Amniotic stem cell (primary cell): ENCODE measurements around the gene INO80E.
A peak's percentile ranks its signal among the peaks of the same experiment; 100 is the strongest.
"Not testable (repeated sequence)": the region's sequence is repeated elsewhere in the genome, so short reads cannot be mapped to it uniquely, and the experiment has no call there.

Experiments used
- DNase-seq: peaks from one replicate; lab custom pipeline; 2025; lab: John Stamatoyannopoulos, UW

The INO80E gene, protein sequence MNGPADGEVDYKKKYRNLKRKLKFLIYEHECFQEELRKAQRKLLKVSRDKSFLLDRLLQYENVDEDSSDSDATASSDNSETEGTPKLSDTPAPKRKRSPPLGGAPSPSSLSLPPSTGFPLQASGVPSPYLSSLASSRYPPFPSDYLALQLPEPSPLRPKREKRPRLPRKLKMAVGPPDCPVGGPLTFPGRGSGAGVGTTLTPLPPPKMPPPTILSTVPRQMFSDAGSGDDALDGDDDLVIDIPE

DNA sequence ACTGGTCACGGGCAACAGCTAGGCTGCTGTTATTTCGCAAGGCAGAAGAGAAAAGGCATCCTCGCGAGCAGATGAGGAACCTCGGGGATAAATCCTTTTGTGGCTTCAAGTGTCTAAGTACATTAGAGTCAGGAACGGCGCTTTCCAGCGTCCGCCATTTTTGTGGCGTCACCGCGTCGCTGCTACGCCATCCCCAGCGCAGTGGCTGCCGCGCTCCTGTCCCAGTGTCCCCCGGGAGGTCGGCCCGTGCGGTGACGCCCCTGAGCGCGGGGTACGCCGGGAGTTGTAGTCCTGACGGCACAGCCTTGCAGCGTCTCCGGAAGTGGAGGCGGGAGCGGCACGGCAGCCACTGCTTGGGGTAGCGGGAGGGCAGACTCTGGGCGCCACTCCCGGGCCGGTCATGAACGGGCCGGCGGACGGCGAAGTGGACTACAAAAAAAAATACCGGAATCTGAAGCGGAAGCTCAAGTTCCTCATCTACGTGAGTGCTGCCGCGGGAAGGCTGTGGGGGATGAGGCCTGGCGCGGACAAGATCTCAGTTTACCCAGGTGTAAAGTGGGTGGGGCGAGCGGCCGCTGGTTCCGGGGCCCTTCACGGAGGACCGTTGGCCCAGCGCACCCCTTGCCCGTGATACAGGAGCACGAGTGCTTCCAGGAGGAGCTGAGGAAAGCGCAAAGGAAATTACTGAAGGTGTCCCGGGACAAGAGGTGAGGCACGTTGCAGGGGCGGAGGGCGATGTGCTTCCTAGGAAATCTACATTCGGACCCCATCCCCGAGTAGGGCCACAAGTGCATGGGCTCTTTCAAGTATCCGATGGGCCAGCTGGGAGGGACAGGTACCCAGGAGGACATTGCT is at the start of gene INO80E:
Gene INO80E (plus strand): TSS at position 331 of the 855 bp plus-strand sequence. CDS start 70 bp downstream, at position 401.
- peak; percentile 94 for DNase-seq

DNA sequence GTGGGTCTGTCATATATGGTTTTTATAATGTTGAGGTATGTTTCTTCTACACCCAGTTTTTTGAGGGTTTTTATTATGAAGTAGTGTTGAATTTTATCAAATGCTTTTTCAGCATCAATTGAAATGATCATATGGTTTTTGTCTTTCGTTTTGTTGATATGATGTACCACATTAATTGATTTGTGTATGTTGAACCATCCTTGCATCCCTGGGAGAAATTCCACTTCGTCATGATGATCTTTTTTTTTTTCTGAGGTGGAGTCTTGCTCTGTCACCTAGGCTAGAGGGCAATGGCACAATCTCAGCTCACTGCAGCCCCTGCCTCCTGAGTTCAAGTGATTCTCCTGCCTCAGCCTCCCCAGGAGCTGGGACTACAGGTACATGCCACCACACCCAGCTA is 48.1 kb upstream of the INO80E start:
- no peak for DNase-seq

DNA sequence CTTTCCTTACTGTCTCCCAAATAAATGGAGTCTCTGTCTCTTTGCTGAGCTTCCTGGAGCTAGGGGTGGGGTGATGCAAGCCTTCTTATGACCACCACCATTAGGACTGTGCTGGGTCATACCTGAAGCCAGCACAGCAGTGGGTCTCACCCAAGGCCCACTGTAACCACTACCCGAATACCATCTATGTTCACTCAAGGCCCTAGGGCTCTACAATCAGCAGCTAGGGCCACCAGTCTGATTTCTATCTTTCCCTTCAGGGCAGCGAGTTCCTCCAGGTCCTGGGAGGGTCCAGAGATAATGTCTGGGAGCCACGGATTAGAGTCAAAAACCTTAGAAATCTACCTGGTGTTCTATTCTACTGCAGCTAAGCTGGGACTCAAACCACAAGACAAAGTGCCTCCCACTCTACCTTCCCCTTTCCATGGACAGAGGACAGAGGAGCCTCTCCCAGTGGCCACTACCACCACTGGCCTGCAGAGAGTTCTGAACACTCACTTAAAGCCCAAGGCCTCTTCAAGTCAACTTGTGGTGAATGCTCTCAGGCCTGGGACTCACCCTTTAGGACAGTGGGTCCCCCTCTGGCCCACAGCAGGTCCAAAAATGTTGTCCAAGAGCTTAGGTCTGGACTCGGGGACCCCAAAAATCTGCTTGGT is 45.1 kb upstream of the INO80E start:
- DNase-seq = no peak

DNA sequence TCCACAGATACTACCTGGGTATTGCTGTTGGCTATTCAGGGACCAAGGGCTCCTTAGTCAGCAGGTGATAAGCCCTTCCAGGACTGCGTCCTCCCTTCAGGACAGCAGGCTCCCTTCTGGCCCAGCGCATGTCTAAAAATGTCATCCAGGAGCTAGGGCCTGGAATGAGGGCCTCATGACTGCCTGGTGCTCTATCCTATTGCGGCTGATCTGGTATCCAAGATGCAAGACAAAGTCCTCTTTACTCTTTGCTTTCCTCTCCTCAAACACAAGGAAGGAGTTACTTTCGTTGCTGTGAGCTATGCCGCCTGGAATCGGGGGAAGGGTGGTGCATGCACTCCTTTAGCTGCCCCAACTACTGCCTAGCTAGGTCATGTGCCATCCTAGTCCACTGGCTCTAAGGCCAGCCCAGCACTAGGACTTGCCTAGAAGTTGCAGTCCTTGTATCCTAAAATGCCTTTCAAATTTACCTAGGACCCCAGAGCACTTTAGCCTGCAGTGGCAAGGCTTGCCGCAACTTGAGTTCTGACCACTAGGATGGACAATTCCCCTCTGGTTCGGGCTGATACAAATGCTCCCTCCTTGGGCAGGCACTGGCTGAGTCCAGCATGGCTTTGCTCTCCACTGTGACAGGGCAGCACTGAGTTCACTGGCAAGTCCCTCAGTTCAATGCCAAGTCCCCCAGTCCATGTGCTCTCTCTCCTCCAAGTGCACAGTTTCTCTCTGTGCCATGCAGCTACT is 44.2 kb upstream of the INO80E start:
- no peak for DNase-seq

DNA sequence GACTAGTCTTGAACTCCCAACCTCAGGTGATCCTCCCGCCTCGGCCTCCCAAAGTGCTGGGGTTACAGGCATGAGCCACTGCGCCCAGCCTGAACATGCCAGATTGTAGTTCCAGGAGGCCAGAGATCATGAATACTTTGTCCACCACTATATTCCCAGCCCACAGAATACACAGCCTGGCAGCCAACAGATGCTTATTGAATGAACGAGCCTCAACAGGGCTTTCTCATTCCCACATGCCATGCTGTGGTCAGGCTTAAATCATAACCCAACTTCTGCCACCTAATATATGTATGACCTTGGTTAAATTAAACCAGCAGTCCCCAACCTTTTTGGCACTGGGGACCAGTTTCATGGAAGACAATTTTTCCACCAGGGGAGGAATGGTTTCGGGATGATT is 37.3 kb upstream of the INO80E start:
- DNase-seq = no peak

DNA sequence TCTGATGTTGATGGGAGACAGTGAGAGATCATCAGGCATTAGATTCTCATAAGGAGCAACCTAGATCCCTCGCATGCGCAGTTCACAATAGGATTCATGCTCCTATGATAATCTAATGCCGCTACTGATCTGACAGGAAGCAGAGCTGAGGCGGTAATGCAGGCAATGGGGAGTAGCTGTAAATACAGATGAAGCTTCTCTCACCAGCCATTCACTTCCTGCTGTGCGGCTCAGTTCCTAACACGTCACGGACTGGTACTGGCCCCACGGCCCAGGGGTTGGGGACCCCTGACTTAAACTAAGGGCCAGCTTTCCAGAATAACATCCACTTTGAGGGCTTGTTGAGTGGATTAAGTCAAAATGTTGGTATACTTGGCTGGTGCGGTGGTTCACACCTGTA is 36.7 kb upstream of the INO80E start:
- DNase-seq = no peak

DNA sequence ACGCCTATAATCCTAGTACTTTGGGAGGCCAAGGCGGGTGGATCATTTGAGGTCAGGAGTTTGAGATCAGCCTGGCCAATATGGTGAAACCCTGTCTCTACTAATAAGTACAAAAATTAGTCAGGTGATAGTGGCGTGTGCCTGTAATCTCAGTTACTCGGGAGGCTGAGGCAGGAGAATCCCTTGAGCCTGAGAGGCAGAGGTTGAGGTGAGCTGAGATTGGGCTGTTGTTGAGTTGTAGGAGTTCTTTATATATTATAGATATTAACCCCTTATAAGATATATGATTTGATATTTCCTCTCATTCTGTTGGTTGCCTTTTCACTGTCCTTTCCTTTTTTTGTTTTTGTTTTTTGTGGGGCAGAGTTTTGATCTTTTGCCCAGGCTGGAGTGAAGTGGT is 36.2 kb upstream of the INO80E start:
- not testable (repeated sequence) for DNase-seq

DNA sequence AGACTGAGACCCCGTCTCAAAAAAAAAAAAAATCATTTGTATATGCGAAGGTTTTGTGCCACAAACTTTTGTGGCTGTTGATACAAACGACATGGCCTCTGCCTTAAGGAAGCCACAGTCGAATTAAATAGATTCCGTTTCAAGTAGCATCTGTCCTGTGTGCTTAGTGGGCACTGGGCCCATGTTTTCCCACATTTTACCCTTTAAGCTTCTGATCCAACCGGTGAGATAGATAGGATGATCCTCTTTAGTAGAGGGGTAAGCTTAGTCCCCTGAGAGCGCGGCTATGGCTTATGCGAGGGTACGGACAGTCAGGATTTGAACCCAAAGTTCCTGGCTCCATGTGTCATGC is 34.9 kb upstream of the INO80E start:
- no peak for DNase-seq

DNA sequence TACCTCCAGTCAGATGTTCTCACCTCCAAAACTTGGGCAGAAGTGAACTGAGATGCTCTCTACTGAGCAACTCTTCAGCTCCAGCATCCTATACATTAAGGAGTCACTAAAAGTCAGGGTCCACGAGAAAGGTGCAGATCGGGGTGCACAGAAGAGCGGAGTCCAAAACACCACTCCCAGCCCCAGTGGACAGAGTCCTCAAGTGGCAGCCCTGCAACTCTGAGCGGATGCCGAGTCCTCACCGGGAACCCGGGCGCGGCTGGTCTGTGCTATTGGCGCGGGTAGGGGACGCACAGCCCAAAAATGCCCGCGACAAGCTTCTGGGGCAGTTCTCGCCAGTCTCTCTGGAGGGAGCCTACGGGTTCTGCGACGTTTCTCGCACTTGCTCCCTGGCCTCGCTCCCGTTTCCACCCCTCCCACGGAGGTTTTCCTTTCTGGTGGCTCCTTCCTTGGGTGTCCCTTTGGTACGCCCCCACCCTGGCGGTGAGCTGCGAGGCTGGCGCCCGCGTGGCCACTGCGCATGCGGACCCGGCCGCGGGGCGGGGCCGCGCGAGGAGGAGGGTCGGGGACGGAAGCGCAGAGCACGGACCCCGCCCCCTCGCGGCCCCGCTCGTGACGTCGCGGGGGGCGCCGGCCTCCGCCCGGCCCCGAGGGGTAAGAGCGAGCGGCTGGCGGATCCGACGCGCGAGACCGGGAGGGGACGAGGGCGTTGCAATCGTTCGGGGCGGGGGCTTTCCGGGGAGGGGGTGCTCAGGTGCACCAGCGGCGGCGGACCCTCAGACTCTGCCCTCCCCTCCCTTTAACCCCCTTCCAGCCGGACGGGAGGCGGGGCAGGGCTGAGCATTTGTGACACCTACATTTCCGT is 34.3 kb upstream of the INO80E start, which contains the start of gene TMEM219:
Gene TMEM219 (plus strand): TSS at position 601 of the 865 bp plus-strand sequence. CDS start 1,065 bp downstream, outside the sequence.
- DNase-seq = peak; percentile 75

DNA sequence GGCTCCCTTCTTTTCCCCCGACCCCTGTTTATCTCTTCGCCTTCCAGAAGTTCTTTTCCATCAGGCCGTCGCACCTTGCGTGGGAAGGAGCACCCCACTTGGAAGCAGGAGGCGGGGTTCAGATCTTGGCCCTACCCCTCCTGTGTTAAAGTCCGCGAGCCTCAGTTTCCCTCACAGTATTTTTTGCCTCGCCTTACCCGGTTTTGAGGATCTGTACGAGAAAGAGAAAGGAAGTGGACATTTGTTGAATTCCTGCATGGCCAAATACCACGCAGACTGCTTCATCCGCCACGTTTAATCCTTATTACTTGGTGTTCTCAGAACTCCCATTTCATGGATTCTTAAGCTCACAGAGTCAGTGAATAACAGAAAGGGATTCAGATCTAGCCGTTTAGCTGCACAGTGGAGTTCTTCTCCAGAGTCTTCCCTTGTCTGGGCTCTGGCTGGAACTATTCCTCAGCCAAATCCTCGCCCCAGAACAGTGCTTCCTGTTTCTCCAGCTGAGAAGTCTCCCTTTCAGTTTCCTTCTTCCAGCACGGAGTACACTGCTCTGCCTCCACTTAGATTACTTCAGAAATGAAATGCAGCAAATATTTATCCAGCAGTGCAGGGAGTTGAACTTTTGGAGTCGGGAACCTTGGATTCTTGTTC is 33.6 kb upstream of the INO80E start:
- DNase-seq = no peak

DNA sequence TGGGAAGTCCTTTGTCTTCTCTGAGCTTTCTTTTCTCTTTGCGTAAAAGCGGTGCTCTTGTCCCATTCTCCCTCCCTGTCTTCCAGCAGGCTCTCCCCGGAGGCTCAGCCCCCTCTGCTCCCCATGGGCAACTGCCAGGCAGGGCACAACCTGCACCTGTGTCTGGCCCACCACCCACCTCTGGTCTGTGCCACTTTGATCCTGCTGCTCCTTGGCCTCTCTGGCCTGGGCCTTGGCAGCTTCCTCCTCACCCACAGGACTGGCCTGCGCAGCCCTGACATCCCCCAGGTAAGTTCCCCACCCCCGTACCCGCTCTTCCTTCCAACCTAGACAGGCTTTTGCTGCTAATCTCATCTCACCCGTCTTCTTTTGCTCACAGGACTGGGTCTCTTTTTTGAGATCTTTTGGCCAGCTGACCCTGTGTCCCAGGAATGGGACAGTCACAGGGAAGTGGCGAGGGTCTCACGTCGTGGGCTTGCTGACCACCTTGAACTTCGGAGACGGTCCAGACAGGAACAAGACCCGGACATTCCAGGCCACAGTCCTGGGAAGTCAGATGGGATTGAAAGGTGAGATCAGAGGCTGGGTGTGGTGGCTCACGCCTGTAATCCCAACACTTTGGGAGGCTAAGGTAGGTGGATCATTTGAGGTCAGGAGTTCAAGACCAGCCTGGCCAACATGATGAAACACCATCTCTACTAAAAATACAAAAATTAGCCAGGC is 32.9 kb upstream of the INO80E start:
- no peak for DNase-seq

DNA sequence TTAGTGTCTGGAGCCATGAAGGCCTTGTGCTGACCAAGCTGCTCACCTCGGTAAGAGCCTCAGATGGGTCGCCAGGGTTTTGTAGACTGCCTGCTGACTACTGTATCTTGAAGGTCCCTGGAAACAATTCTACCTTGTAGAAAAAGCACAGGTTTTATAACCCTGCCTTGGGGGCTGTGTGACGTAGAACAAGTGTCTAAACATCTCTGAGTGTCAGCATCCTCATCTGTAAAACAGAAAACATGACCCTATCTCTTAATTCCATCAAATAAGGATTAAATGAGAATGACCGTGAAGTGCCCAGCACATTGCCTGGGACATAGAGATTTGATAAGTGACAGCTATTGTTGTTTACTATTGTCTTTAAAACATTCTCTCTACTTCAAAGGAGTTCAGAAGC is 27.8 kb upstream of the INO80E start:
- DNase-seq = no peak

DNA sequence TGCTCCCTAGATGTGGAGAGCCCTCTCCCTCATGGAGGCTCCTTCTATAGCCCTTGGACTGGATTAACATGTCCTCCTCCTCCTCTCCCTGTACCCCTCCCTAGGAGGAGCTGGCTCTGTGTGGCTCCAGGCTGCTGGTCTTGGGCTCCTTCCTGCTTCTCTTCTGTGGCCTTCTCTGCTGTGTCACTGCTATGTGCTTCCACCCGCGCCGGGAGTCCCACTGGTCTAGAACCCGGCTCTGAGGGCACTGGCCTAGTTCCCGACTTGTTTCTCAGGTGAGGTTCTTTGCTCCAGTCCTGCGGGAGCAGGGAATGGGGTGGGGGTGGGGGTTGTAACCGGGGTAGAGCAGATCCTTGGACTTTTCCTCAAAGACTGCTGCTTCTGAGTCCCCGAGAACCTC is 24.7 kb upstream of the INO80E start:
- no peak for DNase-seq

DNA sequence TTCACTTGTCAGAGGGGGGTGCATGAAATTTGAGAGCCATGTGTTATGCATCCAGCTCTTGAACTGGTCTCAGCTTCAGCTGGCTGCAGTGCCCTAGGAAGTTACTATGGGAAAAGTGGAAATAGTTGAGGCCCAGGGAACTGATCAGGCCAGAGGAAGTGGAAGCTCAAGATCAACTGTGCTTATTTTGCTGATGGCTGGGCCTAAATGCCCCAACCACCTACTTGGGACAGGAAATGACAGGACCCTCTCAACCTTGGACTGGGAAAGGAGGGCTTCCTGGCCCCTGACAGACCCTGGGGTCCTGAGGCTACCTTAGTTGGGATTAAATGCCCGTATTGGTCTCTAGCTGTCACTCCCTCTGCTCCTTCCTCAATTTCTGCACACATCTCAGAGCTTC is 23.5 kb upstream of the INO80E start:
- no peak for DNase-seq

DNA sequence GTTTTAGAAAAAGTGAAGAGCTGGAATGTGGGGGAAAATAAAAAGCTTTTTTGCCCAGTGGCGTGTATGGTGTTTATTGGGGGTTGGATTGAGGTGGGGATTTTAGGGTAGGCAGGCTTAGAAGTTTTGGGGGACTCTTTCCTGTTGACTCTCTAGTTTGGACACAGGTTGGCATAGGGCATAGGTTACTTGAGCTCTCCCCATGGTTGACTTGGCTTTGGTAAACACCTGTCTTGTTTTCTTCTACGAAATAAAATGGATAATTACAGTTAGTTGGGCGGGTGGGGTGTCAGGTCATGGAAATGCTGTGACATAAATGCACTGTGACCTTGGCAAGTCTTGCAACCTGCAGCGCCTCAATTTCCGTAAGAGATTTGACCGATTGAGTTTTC is 23.1 kb upstream of the INO80E start:
- DNase-seq = no peak

DNA sequence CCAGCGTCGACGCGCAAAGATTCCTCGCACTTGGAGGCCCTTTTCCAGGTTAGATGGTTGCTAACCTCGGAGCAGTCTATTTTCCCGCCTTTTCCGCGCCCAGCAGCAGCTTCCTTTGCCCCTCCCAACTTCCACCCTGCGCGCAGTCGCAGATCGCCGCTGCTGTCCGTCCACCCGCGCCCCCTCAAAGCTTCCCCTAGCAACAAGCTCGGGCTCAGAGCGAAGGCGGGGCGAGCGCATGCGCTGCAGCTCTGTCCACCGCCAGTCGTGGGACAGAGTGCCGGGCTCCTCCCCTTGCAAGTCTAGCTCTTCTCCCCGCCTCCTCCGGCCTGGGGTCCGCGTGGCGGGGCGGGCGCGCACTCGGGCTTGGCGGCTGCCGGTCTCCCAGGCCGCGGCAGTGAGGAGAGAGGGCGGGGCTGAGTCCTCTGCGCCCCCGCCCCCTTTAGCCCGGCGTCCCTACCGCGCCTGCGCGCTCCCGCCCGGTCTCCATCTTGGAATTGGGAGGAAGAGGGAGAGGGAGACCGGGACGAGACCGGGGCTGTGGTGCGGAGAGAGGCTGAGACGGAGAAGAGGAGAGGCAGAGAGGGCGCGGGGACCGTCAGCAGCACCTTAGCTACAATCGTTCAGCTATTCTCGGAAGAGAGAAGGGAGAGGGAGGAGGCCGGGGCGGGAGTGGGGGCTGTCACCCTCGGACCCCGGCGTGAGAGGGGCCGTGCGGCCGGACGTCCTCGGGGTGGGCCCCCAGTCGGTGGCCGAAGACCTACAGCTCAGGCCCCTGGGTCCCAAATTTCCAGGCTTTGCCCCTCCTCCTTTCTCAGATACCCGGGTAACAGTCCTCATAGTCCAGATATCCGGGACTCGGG is 22.4 kb upstream of the INO80E start, which contains the start of gene TAOK2:
Gene TAOK2 (plus strand): TSS at position 485 of the 863 bp plus-strand sequence. CDS start 3,905 bp downstream, outside the sequence.
- peak; percentile 94 for DNase-seq

DNA sequence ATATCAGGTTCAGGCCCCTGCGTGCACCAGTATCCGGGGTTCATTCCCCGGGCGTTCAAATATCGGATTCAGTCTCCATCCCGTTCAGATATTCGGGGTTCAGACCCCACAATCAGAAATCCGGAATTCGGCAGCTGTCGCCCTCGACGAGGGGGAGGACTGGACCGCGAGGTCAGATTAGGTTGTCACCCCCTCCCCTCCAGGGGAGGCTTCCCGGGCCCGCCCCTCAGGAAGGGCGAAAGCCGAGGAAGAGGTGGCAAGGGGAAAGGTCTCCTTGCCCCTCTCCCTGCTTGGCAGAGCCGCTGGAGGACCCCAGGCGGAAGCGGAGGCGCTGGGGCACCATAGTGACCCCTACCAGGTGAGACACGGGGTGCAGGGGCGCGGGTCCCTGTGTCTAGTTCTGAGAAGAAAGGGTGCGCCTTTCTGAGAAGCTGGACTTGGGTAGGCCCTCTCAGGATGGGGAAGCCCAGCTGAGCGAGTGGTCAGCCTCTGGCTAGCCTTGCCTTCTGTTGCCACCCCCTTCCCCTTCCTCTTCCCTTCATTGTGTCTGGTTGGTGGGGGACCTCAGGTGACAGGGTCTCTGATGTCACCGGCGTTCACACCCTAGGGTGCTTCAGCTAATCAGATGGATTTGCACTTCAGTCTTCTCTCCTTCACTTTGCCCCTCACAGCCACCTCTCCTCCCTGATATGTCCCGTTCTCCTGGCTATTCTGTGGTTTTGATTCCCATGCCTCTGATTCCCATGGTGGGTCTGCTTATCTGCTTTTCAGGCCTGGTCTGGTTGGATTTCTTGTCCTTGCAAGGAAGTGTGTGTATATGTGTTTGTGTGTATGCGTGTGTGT is 21.5 kb upstream of the INO80E start:
- DNase-seq = no peak

DNA sequence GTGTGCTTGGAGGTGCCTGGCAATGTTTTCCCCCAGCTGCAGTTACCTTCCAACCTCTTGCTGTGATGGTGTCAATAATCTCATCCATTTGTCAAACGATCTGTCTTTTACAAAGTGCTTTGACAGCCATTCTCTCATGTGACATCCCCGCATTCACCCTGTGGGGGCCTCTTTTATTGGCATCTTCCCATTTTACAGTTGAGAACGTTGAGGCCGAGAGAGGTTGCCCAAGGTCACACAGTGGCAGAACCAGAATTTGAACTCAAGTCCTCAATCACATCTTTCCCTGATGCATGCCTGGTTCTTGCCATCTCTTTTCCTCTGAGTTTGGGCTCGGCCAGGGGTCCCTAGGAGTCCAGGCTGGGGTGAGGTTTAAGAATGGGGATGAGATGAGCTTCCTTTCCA is 20.9 kb upstream of the INO80E start:
- DNase-seq = no peak
